Kidney (tissue), 14 donors: ENCODE results near the gene DNMT1. TPM values are rescaled to one million over a fixed set of nuclear protein-coding genes. Genes with fewer than 3 reads are reported as not detected.
"Not testable (repeated sequence)": the region's sequence is repeated elsewhere in the genome, so short reads cannot be mapped to it uniquely, and the experiment has no call there.

Experiments
- DNase-seq, 5 donors: peaks; one replicate each; pipeline ENCODE4 v3.0.0-alpha.2; 2013 to 2020
- FAIRE-seq: peaks from 2 replicates; lab custom pipeline; 2012; peaks lifted over from hg19 to GRCh38; lab: Jason Lieb, UNC
- H3K27ac ChIP-seq, 2 donors: one replicate each; pipeline ENCODE4 v1.7.0; 2013; ENCODE audit warnings: low read depth in 2 of 2, low read length in 2 of 2, inconsistent platforms in 1 of 2
- H3K27me3 ChIP-seq: one replicate; pipeline ENCODE4 v1.7.1; 2013; ENCODE audit warnings: low read length, inconsistent platforms; ENCODE audit not compliant: control insufficient read depth, insufficient read depth
- H3K36me3 ChIP-seq, 3 donors: one replicate each; pipeline versions ENCODE4 v1.7.0 to v1.7.1; 2013; ENCODE audit warnings: low read length in 3 of 3, control low read depth in 1 of 3, inconsistent platforms in 1 of 3; ENCODE audit not compliant: insufficient read depth in 3 of 3, control insufficient read depth in 2 of 3
- H3K4me1 ChIP-seq, 3 donors: one replicate each; pipeline versions ENCODE4 v1.7.0 to v1.7.1; 2013; ENCODE audit warnings: low read length in 3 of 3, inconsistent platforms in 1 of 3, low read depth in 1 of 3; ENCODE audit not compliant: control insufficient read depth in 2 of 3, insufficient read depth in 2 of 3
- H3K4me3 ChIP-seq, 3 donors: one replicate each; pipeline versions ENCODE4 v1.7.0 to v1.8.1; 2013; ENCODE audit warnings: low read length in 3 of 3, control low read depth in 1 of 3, inconsistent platforms in 1 of 3
- H3K9ac ChIP-seq, 3 donors: one replicate each; pipeline versions ENCODE4 v1.7.0 to v1.7.1; 2013; ENCODE audit warnings: low read length in 3 of 3, control low read depth in 1 of 3, inconsistent platforms in 1 of 3
- H3K9me3 ChIP-seq, 3 donors: one replicate each; pipeline versions ENCODE4 v1.7.0 to v1.7.1; 2013; ENCODE audit warnings: low read length in 3 of 3, control low read depth in 1 of 3, inconsistent platforms in 1 of 3; ENCODE audit not compliant: control insufficient read depth in 2 of 3, insufficient read depth in 1 of 3
- CTCF ChIP-seq: IDR thresholded peaks from 3 replicates; pipeline ENCODE4 v1.5.1; 2012; ENCODE audit warnings: mild to moderate bottlenecking, moderate library complexity, borderline replicate concordance; ENCODE audit not compliant: insufficient read depth; ENCODE audit errors: extremely low read depth
- intact Hi-C: fragments of 100-400 bp; cut with DNase I; formaldehyde crosslinking; loops from one replicate; pipeline ENCODE4 v1.11.1; 2022
- polyA plus RNA-seq: library from polyadenylated mRNA; stranded (reverse); fragments of 350-450 nt; fragmentation: Illumina TruSeq; extraction: RNeasy Lipid Tissue Mini Kit (QIAGEN cat#74804); gene quantifications from one replicate; pipeline ENCODE4 v1.2.3, GENCODE V29; 2014; ENCODE audit warnings: low read depth, low replicate concordance; ENCODE audit not compliant: insufficient read depth
- total RNA-seq: library from RNA; stranded (reverse); fragmentation: NEBNext Ultra II Directional; extraction: Animal tissue kit (Norgen Biotek cat#: 25700); gene quantifications from one replicate; pipeline ENCODE4 v1.2.1, GENCODE V29; 2021
- donor health status: control.
- donor health status: control.
- donor health status: control.
- donor health status: control.
- donor health status: control.
- donor health status: DM: yes; HTN: yes; CAD: no.
- donor health status: Normal renal cell carcinoma (clear cell type).

DNMT1 gene
- total and polyA plus RNA-seq, 2 donors from 2014 or later = 15.3 to 64.6 TPM

GRCh38 chr19:10206226-10206885 lies 11.6 kb upstream of the DNMT1 start:
- no peak for DNase-seq
- H3K9ac ChIP-seq = no peak overlapping the region
- no peak overlapping the region for H3K27ac ChIP-seq

GRCh38 chr19:10205636-10206035 lies 10.9 kb upstream of the DNMT1 start:
- intact Hi-C loops = no loop called here
- FAIRE-seq = no peak
- H3K36me3 ChIP-seq = no peaks in the 10 kb centered on the region
- H3K27me3 ChIP-seq = no peaks in the 10 kb centered on the region
- no peak for DNase-seq
- no peak overlapping the region for H3K9ac ChIP-seq
- no peak overlapping the region for H3K4me3 ChIP-seq
- no peaks in the 10 kb centered on the region for H3K9me3 ChIP-seq
- no peak for TF ChIP-seq CTCF
- no peaks in the 10 kb centered on the region for H3K4me1 ChIP-seq
- no peak overlapping the region for H3K27ac ChIP-seq

More at GRCh38 chr19:10206226-10206885, 11.6 kb upstream of the DNMT1 start:
- H3K9me3 ChIP-seq = no peaks in the 10 kb centered on the region
- FAIRE-seq = no peak
- no peaks in the 10 kb centered on the region for H3K4me1 ChIP-seq
- H3K27me3 ChIP-seq = no peaks in the 10 kb centered on the region
- no peaks in the 10 kb centered on the region for H3K36me3 ChIP-seq
- intact Hi-C loops = no loop called here
- TF ChIP-seq CTCF = no peak
- H3K4me3 ChIP-seq = no peak overlapping the region

- Histone ChIP-seq H3K27ac (no peak overlapping the region), H3K36me3 (no peaks in the 10 kb centered on the region), H3K9me3 (no peaks in the 10 kb centered on the region), H3K9ac (no peak overlapping the region), H3K4me3 (no peak overlapping the region), H3K27me3 (no peaks in the 10 kb centered on the region), H3K4me1 (no peaks in the 10 kb centered on the region)
- no peak for TF ChIP-seq CTCF
- FAIRE-seq = no peak
- DNase-seq = no peak
- intact Hi-C loops = no loop called here
These were observed 8.9 kb upstream of the DNMT1 start for GRCh38 chr19:10203686-10204085.

- H3K36me3 ChIP-seq = no peaks in the 10 kb centered on the region
- no peak overlapping the region for H3K27ac ChIP-seq
- TF ChIP-seq CTCF = no peak
- FAIRE-seq (no peak), DNase-seq (no peak)
- H3K27me3 ChIP-seq = no peaks in the 10 kb centered on the region
- H3K4me3 ChIP-seq = no peak overlapping the region
- no peak overlapping the region for H3K9ac ChIP-seq
- H3K9me3 ChIP-seq = no peaks in the 10 kb centered on the region
- intact Hi-C loops = no loop called here
- no peaks in the 10 kb centered on the region for H3K4me1 ChIP-seq
These were observed 6.4 kb upstream of the DNMT1 start for GRCh38 chr19:10201176-10201575.

- H3K4me1 ChIP-seq, H3K9me3 ChIP-seq, H3K27me3 ChIP-seq, FAIRE-seq, DNase-seq, H3K27ac ChIP-seq, H3K36me3 ChIP-seq, H3K4me3 ChIP-seq, H3K9ac ChIP-seq, intact Hi-C loops: not testable (repeated sequence)
These were observed 5.3 kb upstream of the DNMT1 start for GRCh38 chr19:10200101-10200500.
